ENCODE results near the gene C17orf78. TPM values are rescaled to one million over a fixed set of nuclear protein-coding genes. Genes with fewer than 3 reads are reported as not detected.
"Not testable (repeated sequence)": the region's sequence is repeated elsewhere in the genome, so short reads cannot be mapped to it uniquely, and the experiment has no call there.

C17orf78 gene
- total RNA-seq, 1 experiment from 2014 or later: not detected

- Histone ChIP-seq H3K9me3 (no peaks in the 10 kb centered on the region), H3K27me3 (no peaks in the 10 kb centered on the region), H3K4me3 (no peak overlapping the region), H3K36me3 (peaks cover 63% of the 10 kb centered on the region)
- no peak for DNase-seq
These were observed 34.6 kb downstream of the C17orf78 start for GRCh38 chr17:37410357-37410756.

DNA sequence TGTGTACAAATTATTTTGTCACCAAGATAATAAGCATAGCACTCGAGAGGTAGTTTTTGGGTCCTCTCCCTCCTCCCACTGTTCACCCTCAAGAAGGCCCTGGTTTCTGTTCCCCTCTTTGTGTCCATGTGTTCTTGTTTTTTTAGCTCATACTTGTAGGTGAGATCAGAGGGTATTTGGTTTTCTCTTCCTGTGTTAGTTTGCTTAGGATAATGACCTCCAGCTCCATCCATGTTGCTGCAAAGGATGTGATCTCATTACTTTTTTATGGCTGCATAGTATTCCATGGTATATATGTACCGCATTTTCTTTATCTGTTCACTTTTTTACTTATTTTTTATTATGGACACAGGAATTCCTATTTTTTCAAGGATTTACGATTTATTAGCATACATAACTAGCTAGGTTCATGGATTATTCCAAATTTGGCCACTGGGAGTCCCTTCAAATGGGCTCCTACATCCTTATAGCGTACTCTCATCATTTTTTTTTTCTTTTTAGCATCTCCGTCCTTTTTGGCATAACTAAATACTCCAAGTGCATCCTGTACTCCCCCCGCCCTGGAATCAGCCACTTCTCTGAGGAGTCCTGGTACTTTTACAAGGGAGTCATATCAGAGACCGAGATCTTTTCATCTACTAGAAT is 38.2 kb downstream of the C17orf78 start:
- Histone ChIP-seq H3K36me3 (peaks cover 75% of the 10 kb centered on the region), H3K9me3 (no peaks in the 10 kb centered on the region), H3K4me3 (no peak overlapping the region), H3K27me3 (no peaks in the 10 kb centered on the region; the same call in 1 of the 2 replicates)
- no peak for DNase-seq

DNA sequence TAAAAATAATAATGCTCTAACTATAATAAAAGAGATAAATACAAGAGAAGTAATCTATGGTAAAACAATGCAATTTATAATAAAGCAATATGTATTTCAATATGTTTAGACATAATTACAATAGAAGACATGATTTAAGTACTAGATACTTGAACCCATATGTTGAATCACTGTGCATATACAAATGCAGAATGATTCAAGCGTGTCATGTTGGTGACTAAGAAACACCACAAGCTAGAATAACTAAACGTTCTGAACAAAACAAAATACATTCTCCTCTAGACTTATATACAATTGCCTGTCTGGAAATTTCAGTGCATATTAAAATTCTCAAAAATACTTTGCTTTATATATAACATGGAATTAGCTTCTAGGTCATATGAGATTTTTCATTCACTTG is 42.1 kb downstream of the C17orf78 start:
- Histone ChIP-seq H3K36me3 (peaks cover 67% of the 10 kb centered on the region), H3K27me3 (no peaks in the 10 kb centered on the region; the same call in 1 of the 2 replicates), H3K4me3 (no peak overlapping the region), H3K9me3 (no peaks in the 10 kb centered on the region)
- no peak for DNase-seq

DNA sequence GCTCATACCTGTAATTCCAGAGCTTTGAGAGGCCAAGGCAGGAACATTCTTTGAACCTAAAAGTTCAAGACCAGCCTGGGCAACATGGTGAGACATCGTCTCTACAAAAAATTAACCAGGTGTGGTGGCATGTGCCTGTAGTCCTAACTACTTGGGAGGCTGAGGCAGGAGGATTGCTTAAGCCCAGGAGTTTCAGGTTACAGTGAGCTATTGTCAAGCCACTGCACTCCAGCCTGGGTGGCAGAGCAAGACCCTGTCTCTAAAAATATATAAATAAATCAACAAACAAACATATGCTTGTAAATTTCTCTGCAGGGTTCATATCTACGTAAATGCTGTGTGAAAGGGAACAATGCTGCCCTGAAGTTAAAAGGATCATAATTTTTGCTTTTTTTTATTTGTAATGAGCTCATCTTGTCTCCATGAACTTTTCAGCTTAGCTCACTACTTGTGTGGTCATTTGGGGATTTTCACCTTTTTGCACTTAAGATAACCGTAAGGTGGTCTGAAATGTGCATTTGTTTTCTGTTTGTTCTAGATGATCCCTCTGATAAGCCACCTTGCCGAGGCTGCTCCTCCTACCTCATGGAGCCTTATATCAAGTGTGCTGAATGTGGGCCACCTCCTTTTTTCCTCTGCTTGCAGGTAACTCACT is 47.3 kb downstream of the C17orf78 start:
- Histone ChIP-seq H3K36me3 (peaks cover 65% of the 10 kb centered on the region), H3K9me3 (no peaks in the 10 kb centered on the region), H3K27me3 (no peaks in the 10 kb centered on the region), H3K4me3 (no peak overlapping the region)
- no peak for DNase-seq

GRCh38 chr17:37425268-37425667 is 49.5 kb downstream of the C17orf78 start:
- DNase-seq: no peak
- H3K27me3 ChIP-seq: no peaks in the 10 kb centered on the region
- H3K36me3 ChIP-seq: peaks cover 65% of the 10 kb centered on the region
- no peaks in the 10 kb centered on the region for H3K9me3 ChIP-seq
- no peak overlapping the region for H3K4me3 ChIP-seq

DNA sequence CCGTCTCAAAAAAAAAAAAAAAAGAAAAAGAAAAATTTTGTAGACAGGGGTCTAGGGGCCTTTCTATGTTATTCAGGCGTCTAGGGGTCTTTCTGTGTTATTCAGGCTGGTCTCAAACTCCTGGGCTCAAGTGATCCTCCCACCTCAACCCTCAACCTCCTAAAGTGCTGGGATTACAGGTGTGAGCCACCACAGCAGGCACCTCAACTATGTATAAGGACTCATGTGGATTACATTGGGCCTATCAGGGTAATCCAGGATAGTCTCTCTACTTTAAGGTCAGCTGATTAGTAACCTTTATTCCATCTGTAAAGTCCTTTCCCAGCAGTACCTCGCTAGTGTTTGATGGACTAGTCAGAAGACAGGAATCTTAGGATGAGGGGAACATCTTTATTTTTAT is 53.3 kb downstream of the C17orf78 start:
- Histone ChIP-seq H3K9me3 (no peaks in the 10 kb centered on the region), H3K27me3 (no peaks in the 10 kb centered on the region), H3K36me3 (peaks cover 62% of the 10 kb centered on the region), H3K4me3 (no peak overlapping the region)
- DNase-seq: no peak

DNA sequence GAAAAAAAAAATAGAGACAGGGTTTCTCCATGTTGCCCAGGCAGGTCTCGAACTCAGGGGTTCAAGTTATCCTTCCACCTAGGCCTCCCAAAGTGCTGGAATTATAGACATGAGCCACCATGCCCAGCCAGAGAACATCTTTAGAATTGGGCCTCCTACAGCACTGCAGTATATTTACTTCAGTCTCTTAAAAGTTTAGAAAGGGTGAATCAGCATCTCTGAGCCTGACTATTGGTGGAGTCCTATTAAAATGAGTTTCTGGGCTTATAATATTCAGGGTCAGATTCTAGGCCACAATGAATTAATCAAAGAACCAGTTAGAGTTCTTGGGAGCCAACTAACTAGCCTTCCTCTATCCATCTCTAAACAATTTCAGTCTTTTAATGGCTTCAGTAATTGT is 53.7 kb downstream of the C17orf78 start:
- DNase-seq: no peak
- Histone ChIP-seq H3K9me3 (no peaks in the 10 kb centered on the region), H3K4me3 (no peak overlapping the region), H3K36me3 (peaks cover 60% of the 10 kb centered on the region), H3K27me3 (no peaks in the 10 kb centered on the region)

DNA sequence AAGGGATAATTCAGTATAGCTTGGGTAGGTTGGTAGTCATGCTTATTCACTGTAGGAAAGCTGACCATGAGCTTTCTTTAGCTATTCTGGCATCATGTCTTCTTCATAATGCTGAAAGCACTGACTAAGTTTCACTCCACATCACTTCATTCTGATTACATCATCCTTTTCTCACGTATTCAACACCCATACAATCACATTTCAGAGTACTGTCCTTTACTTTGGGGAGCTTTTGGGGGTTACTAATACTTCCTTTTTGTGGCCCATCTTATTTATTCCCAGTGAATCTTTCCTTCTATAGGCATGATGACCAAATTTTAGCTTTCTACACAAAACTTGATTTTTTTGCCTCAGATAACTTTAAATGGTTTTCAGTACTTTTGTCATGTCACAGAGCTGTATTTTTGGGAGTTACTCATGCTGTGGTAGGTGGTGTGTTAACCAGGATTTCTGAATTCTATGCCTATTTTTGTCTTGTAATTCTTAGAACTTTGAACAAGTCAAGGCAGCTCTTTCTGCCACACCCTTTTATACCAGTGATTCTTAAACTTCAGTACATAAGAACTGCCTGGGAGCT is 54.4 kb downstream of the C17orf78 start:
- Histone ChIP-seq H3K4me3 (no peak overlapping the region), H3K9me3 (no peaks in the 10 kb centered on the region), H3K36me3 (peaks cover 53% of the 10 kb centered on the region), H3K27me3 (no peaks in the 10 kb centered on the region)
- DNase-seq: no peak

GRCh38 chr17:37432671-37433070 is 56.9 kb downstream of the C17orf78 start:
- DNase-seq: no peak
- Histone ChIP-seq H3K36me3 (peaks cover 41% of the 10 kb centered on the region), H3K27me3 (no peaks in the 10 kb centered on the region), H3K4me3 (no peak overlapping the region), H3K9me3 (no peaks in the 10 kb centered on the region)

DNA sequence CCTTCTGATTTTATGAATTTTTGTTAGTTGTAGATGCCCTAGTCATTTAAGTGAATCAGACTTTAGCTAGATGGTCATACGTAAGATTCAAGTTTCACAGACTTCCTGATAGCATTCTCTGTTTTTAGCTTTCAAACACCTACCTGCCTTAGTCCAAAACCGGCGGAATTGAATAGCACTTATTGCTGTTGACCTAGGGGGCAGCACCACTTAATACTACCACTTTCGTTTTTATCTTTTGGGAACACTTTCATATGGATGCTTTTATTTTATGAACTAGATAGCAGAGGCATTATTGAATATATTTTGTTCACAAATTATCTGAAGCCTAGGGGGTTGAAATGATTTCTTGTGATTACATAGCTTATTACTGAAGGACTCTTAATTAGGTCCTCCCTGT is 62.4 kb downstream of the C17orf78 start:
- Histone ChIP-seq H3K4me3 (no peak overlapping the region), H3K9me3 (no peaks in the 10 kb centered on the region), H3K36me3 (peaks cover 63% of the 10 kb centered on the region), H3K27me3 (no peaks in the 10 kb centered on the region)
- no peak for DNase-seq

DNA sequence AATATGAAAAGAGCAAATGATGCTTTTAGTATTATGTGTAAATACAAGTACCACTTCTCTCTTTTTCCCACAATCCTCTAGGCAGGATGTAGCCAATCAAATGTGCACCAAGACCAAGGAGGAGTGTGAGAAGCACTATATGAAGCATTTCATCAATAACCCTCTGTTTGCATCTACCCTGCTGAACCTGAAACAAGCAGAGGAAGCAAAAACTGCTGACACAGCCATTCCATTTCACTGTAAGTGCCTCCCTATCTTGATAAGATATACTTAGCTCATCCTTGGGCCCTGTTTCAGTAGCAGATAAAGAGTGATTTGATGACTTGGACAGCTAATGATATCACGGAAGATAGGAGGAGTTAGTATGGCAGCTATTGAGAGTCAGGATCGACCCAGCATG is 64.6 kb downstream of the C17orf78 start:
- H3K36me3 ChIP-seq: peaks cover 69% of the 10 kb centered on the region

GRCh38 chr17:37441369-37442014 is 65.7 kb downstream of the C17orf78 start:
- peaks cover 68% of the 10 kb centered on the region for H3K36me3 ChIP-seq
- not testable (repeated sequence) for H3K4me3 ChIP-seq, DNase-seq, H3K9me3 ChIP-seq, H3K27me3 ChIP-seq

More for the DNA sequence above, 64.6 kb downstream of the C17orf78 start:
- no peaks in the 10 kb centered on the region for H3K27me3 ChIP-seq
- no peak overlapping the region for H3K4me3 ChIP-seq
- no peak for DNase-seq
- no peaks in the 10 kb centered on the region for H3K9me3 ChIP-seq

Other genes starting within 250 kb of the C17orf78 start
- gene ACACA, start 30.9 kb downstream of the C17orf78 start, total RNA-seq (2014; rRNA removed; shearing (Covaris generic); ENCODE audit: low replicate concordance): 50.9 and 53.7 TPM in 2 replicates
- 22.4 and 35.2 TPM in 2 replicates for gene TADA2A, start 30.9 kb downstream of the C17orf78 start, total RNA-seq (2014; rRNA removed; shearing (Covaris generic); ENCODE audit: low replicate concordance)
- gene DUSP14, start 113.9 kb downstream of the C17orf78 start, total RNA-seq (2014; rRNA removed; shearing (Covaris generic); ENCODE audit: low replicate concordance): 86.6 and 86.9 TPM in 2 replicates
- gene SYNRG, start 233.4 kb downstream of the C17orf78 start, total RNA-seq (2014; rRNA removed; shearing (Covaris generic); ENCODE audit: low replicate concordance): 8.3 and 10.6 TPM in 2 replicates